Neutrophil (primary cell): ENCODE data around the gene ZBED5.
"Not testable (repeated sequence)": the region's sequence is repeated elsewhere in the genome, so short reads cannot be mapped to it uniquely, and the experiment has no call there.

Experiments used
- H3K27ac ChIP-seq: fragments of 200-600 bp; sonication (generic); 2 replicates; pipeline ENCODE4 v1.5.1; 2016; ENCODE audit warnings: mild to moderate bottlenecking, moderate library complexity
- H3K27me3 ChIP-seq: fragments of 200-600 bp; sonication (generic); 2 replicates; pipeline ENCODE4 v1.6.0; 2016; ENCODE audit warnings: mild to moderate bottlenecking
- H3K36me3 ChIP-seq: fragments of 200-600 bp; sonication (generic); 2 replicates; pipeline ENCODE4 v1.5.1; 2017
- H3K4me1 ChIP-seq, 2 experiments: fragments of 200-600 bp in 1 of 2; sonication (generic) in 1 of 2; 1 replicate in 1 of 2; 2 replicates in 1 of 2; pipeline versions ENCODE4 v1.5.1 to v1.6.1; 2013 to 2016; ENCODE audit warnings: low read depth in 1 of 2, low read length in 1 of 2, mild to moderate bottlenecking in 1 of 2, moderate library complexity in 1 of 2; ENCODE audit not compliant: control insufficient read depth in 1 of 2, insufficient read depth in 1 of 2
- H3K4me3 ChIP-seq, 2 experiments: fragments of 200-600 bp in 1 of 2; sonication (generic) in 1 of 2; 1 replicate in 1 of 2; 2 replicates in 1 of 2; pipeline ENCODE4 v1.5.1; 2013 to 2016; ENCODE audit warnings: low read depth in 1 of 2, low read length in 1 of 2, mild to moderate bottlenecking in 1 of 2, moderate library complexity in 1 of 2
- H3K9me3 ChIP-seq: fragments of 200-600 bp; sonication (generic); 2 replicates; pipeline ENCODE4 v1.5.1; 2016
- TF ChIP-seq, protein P1 (sequence below): fragments of 200-600 bp; sonication (generic); IDR thresholded peaks from 2 replicates; pipeline ENCODE4 v1.5.1; 2016; ENCODE audit warnings: antibody characterized with exemption

The ZBED5 gene

DNA sequence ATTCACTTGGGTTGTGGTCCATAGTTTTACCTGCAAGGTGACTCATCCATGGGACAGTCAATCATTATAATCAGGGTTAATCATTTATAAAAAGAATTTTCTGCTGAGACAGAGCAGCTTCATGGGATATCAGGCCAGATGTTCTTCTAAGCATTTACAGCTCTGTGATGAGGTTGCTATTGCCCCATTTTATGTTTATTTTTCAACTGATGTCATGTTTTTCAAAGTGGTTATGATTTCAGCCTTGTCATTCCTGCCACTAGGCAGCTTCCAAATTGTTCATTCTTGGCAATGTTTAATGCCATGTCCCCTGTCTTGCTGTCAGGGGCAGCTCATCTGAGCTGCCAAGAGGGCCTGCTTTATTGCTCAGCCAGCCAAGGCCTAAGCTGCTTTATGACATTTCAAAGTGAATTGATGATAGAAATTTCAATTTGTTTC is 35.9 kb upstream of the ZBED5 start:
- no peaks in the 10 kb centered on the region for H3K27me3 ChIP-seq
- H3K27ac ChIP-seq: no peak overlapping the region
- TF ChIP-seq, protein P1, sequence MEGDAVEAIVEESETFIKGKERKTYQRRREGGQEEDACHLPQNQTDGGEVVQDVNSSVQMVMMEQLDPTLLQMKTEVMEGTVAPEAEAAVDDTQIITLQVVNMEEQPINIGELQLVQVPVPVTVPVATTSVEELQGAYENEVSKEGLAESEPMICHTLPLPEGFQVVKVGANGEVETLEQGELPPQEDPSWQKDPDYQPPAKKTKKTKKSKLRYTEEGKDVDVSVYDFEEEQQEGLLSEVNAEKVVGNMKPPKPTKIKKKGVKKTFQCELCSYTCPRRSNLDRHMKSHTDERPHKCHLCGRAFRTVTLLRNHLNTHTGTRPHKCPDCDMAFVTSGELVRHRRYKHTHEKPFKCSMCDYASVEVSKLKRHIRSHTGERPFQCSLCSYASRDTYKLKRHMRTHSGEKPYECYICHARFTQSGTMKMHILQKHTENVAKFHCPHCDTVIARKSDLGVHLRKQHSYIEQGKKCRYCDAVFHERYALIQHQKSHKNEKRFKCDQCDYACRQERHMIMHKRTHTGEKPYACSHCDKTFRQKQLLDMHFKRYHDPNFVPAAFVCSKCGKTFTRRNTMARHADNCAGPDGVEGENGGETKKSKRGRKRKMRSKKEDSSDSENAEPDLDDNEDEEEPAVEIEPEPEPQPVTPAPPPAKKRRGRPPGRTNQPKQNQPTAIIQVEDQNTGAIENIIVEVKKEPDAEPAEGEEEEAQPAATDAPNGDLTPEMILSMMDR: no peak
- H3K36me3 ChIP-seq: no peaks in the 10 kb centered on the region
- no peak overlapping the region for H3K4me3 ChIP-seq
- H3K4me1 ChIP-seq: no peaks in the 10 kb centered on the region
- no peaks in the 10 kb centered on the region for H3K9me3 ChIP-seq

GRCh38 chr11:10892250-10892649 is 34.4 kb upstream of the ZBED5 start:
- no peaks in the 10 kb centered on the region for H3K27me3 ChIP-seq
- H3K4me3 ChIP-seq: no peak overlapping the region
- no peaks in the 10 kb centered on the region for H3K36me3 ChIP-seq
- H3K27ac ChIP-seq: no peak overlapping the region
- no peaks in the 10 kb centered on the region for H3K4me1 ChIP-seq
- TF ChIP-seq, protein P1: no peak
- H3K9me3 ChIP-seq: no peaks in the 10 kb centered on the region

- no peak overlapping the region for H3K4me3 ChIP-seq
- no peak overlapping the region for H3K27ac ChIP-seq
- TF ChIP-seq, protein P1: no peak
- H3K36me3 ChIP-seq: no peaks in the 10 kb centered on the region
- H3K27me3 ChIP-seq: no peaks in the 10 kb centered on the region
- no peaks in the 10 kb centered on the region for H3K9me3 ChIP-seq
- no peaks in the 10 kb centered on the region for H3K4me1 ChIP-seq
Observed at GRCh38 chr11:10891151-10891720, 33.4 kb upstream of the ZBED5 start.

GRCh38 chr11:10890083-10890482 is 32.2 kb upstream of the ZBED5 start:
- not testable (repeated sequence) for H3K36me3 ChIP-seq, H3K27ac ChIP-seq, H3K4me3 ChIP-seq, H3K9me3 ChIP-seq, H3K4me1 ChIP-seq, H3K27me3 ChIP-seq

DNA sequence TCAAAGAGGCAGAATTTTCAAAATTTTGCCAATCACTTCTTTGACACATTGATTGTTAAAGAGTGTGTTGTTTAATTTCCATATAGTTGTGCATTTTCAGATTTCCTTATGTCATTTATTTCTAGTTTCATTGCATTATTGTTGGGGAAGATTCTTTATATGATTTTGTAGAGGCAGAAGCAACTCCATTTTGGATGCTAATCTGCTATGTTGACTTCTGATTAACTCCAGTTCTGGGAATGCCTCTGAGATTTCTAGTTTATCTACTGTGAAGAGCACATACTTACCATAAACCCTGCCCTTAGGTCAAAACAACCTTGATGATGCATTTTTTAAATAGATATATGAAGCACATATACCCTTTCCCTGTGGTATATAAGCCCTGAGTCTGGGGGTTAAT is 29.5 kb upstream of the ZBED5 start:
- no peaks in the 10 kb centered on the region for H3K36me3 ChIP-seq
- H3K9me3 ChIP-seq: no peaks in the 10 kb centered on the region
- H3K27ac ChIP-seq: no peak overlapping the region
- TF ChIP-seq, protein P1: no peak
- no peak overlapping the region for H3K4me3 ChIP-seq
- no peaks in the 10 kb centered on the region for H3K4me1 ChIP-seq
- H3K27me3 ChIP-seq: no peaks in the 10 kb centered on the region

- Histone ChIP-seq H3K9me3 (no peaks in the 10 kb centered on the region), H3K27me3 (no peaks in the 10 kb centered on the region), H3K4me1 (no peaks in the 10 kb centered on the region), H3K4me3 (no peak overlapping the region), H3K36me3 (no peaks in the 10 kb centered on the region), H3K27ac (no peak overlapping the region)
- TF ChIP-seq, protein P1: no peak
Observed at GRCh38 chr11:10886652-10887250, 28.9 kb upstream of the ZBED5 start.
